H1 (cell line): ENCODE data around the gene GRXCR1. TPM values are rescaled to one million over a fixed set of nuclear protein-coding genes. Genes with fewer than 3 reads are reported as not detected.

ENCODE experiments used
- CHD1 ChIP-seq: IDR thresholded peaks from 2 replicates; pipeline ENCODE4 v1.6.1; 2012; ENCODE audit warnings: low read depth, low read length, improper control_type of control experiment
- CHD7 ChIP-seq: fragments of 300-600 bp; sonication (generic); IDR thresholded peaks from 2 replicates; pipeline ENCODE4 v1.7.1; 2012; ENCODE audit warnings: low read length, moderate library complexity, mild to moderate bottlenecking, inconsistent platforms; ENCODE audit not compliant: insufficient replicate concordance
- JUN ChIP-seq: IDR thresholded peaks from 2 replicates; pipeline ENCODE4 v1.6.1; 2011; ENCODE audit warnings: low read depth, mild to moderate bottlenecking, improper control_type of control experiment, low read length
- USF2 ChIP-seq: IDR thresholded peaks from 2 replicates; pipeline ENCODE4 v1.6.1; 2011; ENCODE audit warnings: low read length, improper control_type of control experiment
- YY1 ChIP-seq: IDR thresholded peaks from 2 replicates; pipeline ENCODE4 v1.6.1; 2011; ENCODE audit warnings: low read depth, mild to moderate bottlenecking, low read length
- polyA plus RNA-seq, 7 experiments: library from polyadenylated mRNA; depleted of rRNA in 3 of 7; stranded (reverse) in 5 of 7; unstranded in 2 of 7; fragments of >200 nt in 5 of 7; fragments of 200-250 nt in 2 of 7; gene quantifications; 1 replicate in 5 of 7; 2 replicates in 1 of 7; 4 replicates in 1 of 7; pipeline versions ENCODE4 v1.2.1 to v1.2.3, GENCODE V29; 2011 to 2013; ENCODE audit warnings: missing spikeins in 2 of 7, mixed read lengths in 2 of 7
- total RNA-seq: library from RNA; stranded (reverse); fragmentation: NEBNext Ultra II Directional; extraction: Animal tissue kit (Norgen Biotek cat#: 25700); gene quantifications from 2 replicates; pipeline ENCODE4 v1.2.1, GENCODE V29; 2021

The GRXCR1 gene
- total and polyA plus RNA-seq, 2 of the 8 experiments (the other 6 are each of a cell fraction or from before 2014, with no cell fraction given): not detected

GRCh38 chr4:42954963-42955669 lies 62.6 kb downstream of the GRXCR1 start (continued):
- TF ChIP-seq USF2 (no peak), JUN (no peak), CHD1 (no peak), CHD7 (no peak), YY1 (no peak)
- TF ChIP-seq, all 59 proteins: peak for 0
